ENCODE data around the gene NAGS.
"Not testable (repeated sequence)": the region's sequence is repeated elsewhere in the genome, so short reads cannot be mapped to it uniquely, and the experiment has no call there.

The NAGS gene

GRCh38 chr17:44004077-44004760, at the start of gene NAGS:
TSS of gene NAGS (plus strand) at chr17:44004622. CDS start at chr17:44004664, 42 bp downstream.
- Histone ChIP-seq H3K36me3 (replicated peaks) (no peaks in the 10 kb centered on the region), H3K4me3 (ENCODE audit: low read depth, low read length) (peak within 1 kb of the TSS; percentile 65), H3K27me3 (replicated peaks) (no peaks in the 10 kb centered on the region), H3K27ac (no peak within 1 kb of the TSS)
- DNase-seq = no peak
- in situ Hi-C loops (cut with HindIII; ENCODE audit: low pct_ligation_motif_present, low sequenced_read_pairs) = no loop called here
- TF ChIP-seq CTCF (IDR thresholded peaks at IDR 0.05; ENCODE audit: low read depth, low read length, missing control alignments) = no peak

- H3K4me3 ChIP-seq (ENCODE audit: low read depth, low read length) = no peak overlapping the region
- H3K36me3 ChIP-seq (replicated peaks) = no peaks in the 10 kb centered on the region
- no peak for TF ChIP-seq CTCF (IDR thresholded peaks at IDR 0.05; ENCODE audit: low read depth, low read length, missing control alignments)
- H3K27ac ChIP-seq = no peak overlapping the region
- in situ Hi-C loops (cut with HindIII; ENCODE audit: low pct_ligation_motif_present, low sequenced_read_pairs) = no loop called here
- no peak for DNase-seq
- H3K27me3 ChIP-seq (replicated peaks) = peaks cover 31% of the 10 kb centered on the region
Measured at GRCh38 chr17:43956222-43956621, 48.2 kb upstream of the NAGS start.

GRCh38 chr17:43958748-43959352, 45.6 kb upstream of the NAGS start:
- DNase-seq = no peak
- Histone ChIP-seq H3K4me3 (ENCODE audit: low read depth, low read length) (no peak overlapping the region), H3K27me3 (replicated peaks) (peaks cover 6% of the 10 kb centered on the region), H3K36me3 (replicated peaks) (no peaks in the 10 kb centered on the region), H3K27ac (no peak overlapping the region)
- in situ Hi-C loops (cut with HindIII; ENCODE audit: low pct_ligation_motif_present, low sequenced_read_pairs) = no loop called here
- no peak for TF ChIP-seq CTCF (IDR thresholded peaks at IDR 0.05; ENCODE audit: low read depth, low read length, missing control alignments)

GRCh38 chr17:43961292-43961691, 43.1 kb upstream of the NAGS start:
- H3K36me3 ChIP-seq (replicated peaks); H3K4me3 ChIP-seq (ENCODE audit: low read depth, low read length); H3K27me3 ChIP-seq (replicated peaks); DNase-seq; in situ Hi-C loops (cut with HindIII; ENCODE audit: low pct_ligation_motif_present, low sequenced_read_pairs); H3K27ac ChIP-seq: not testable (repeated sequence)

GRCh38 chr17:43961954-43962353, 42.5 kb upstream of the NAGS start:
- TF ChIP-seq CTCF (IDR thresholded peaks at IDR 0.05; ENCODE audit: low read depth, low read length, missing control alignments) = no peak
- Histone ChIP-seq H3K4me3 (ENCODE audit: low read depth, low read length) (no peak overlapping the region), H3K27ac (no peak overlapping the region), H3K27me3 (replicated peaks) (no peaks in the 10 kb centered on the region), H3K36me3 (replicated peaks) (no peaks in the 10 kb centered on the region)
- in situ Hi-C loops (cut with HindIII; ENCODE audit: low pct_ligation_motif_present, low sequenced_read_pairs) = no loop called here
- no peak for DNase-seq

- H3K4me3 ChIP-seq (ENCODE audit: low read depth, low read length) = no peak overlapping the region
- no peak overlapping the region for H3K27ac ChIP-seq
- TF ChIP-seq CTCF (IDR thresholded peaks at IDR 0.05; ENCODE audit: low read depth, low read length, missing control alignments) = no peak
- DNase-seq = no peak
- no peaks in the 10 kb centered on the region for H3K27me3 ChIP-seq (replicated peaks)
- no peaks in the 10 kb centered on the region for H3K36me3 ChIP-seq (replicated peaks)
- in situ Hi-C loops (cut with HindIII; ENCODE audit: low pct_ligation_motif_present, low sequenced_read_pairs) = no loop called here
Measured at GRCh38 chr17:43962479-43962878, 41.9 kb upstream of the NAGS start.

Measured in brain microvascular endothelial cell (primary cell).